Right lung (tissue), 5 donors: ENCODE measurements around the gene NINJ2. TPM values are rescaled to one million over a fixed set of nuclear protein-coding genes. Genes with fewer than 3 reads are reported as not detected.
"Not testable (repeated sequence)": the region's sequence is repeated elsewhere in the genome, so short reads cannot be mapped to it uniquely, and the experiment has no call there.

Experiments
- DNase-seq, 2 donors: peaks; one replicate each; pipeline ENCODE4 v3.0.0-alpha.2; 2013
- polyA plus RNA-seq, 5 donors: library from polyadenylated mRNA; unstranded; fragments of 120-200 nt; gene quantifications; one replicate each; pipeline versions ENCODE4 v1.2.1 to v1.2.3, GENCODE V29; 2013; ENCODE audit warnings: inconsistent platforms in 1 of 5, low replicate concordance in 1 of 5; ENCODE audit not compliant: insufficient read length in 5 of 5, insufficient read depth in 1 of 5

Gene NINJ2
- polyA plus RNA-seq, 5 donors = 0.93 to 4.4 (median 1.8) TPM

- DNase-seq = peak; percentile 63 to 78
These were observed 20.4 kb downstream of the NINJ2 start for GRCh38 chr12:642633-643474.

GRCh38 chr12:641321-641720 lies 21.9 kb downstream of the NINJ2 start:
- DNase-seq = not testable (repeated sequence)

GRCh38 chr12:640773-641172 lies 22.5 kb downstream of the NINJ2 start:
- no peak for DNase-seq

- DNase-seq = no peak
These were observed 23.3 kb downstream of the NINJ2 start for GRCh38 chr12:639988-640387.

GRCh38 chr12:639566-639965 lies 23.7 kb downstream of the NINJ2 start:
- no peak for DNase-seq

GRCh38 chr12:638953-639557 lies 24.2 kb downstream of the NINJ2 start:
- no peak for DNase-seq

GRCh38 chr12:636632-637031 lies 26.6 kb downstream of the NINJ2 start:
- no peak for DNase-seq

GRCh38 chr12:633731-634130 lies 29.5 kb downstream of the NINJ2 start:
- DNase-seq = no peak

GRCh38 chr12:632102-632696 lies 31.0 kb downstream of the NINJ2 start:
- no peak for DNase-seq

GRCh38 chr12:630656-631632 lies 32.3 kb downstream of the NINJ2 start:
- no peak for DNase-seq

GRCh38 chr12:628742-629078 lies 34.5 kb downstream of the NINJ2 start:
- not testable (repeated sequence) for DNase-seq

- no peak for DNase-seq
These were observed 35.1 kb downstream of the NINJ2 start for GRCh38 chr12:627863-628741.

- no peak for DNase-seq
These were observed 36.0 kb downstream of the NINJ2 start for GRCh38 chr12:627285-627684.

- no peak for DNase-seq
These were observed 37.2 kb downstream of the NINJ2 start for GRCh38 chr12:625998-626397.

GRCh38 chr12:623865-624372 lies 39.3 kb downstream of the NINJ2 start:
- no peak for DNase-seq

- DNase-seq = no peak
These were observed 39.9 kb downstream of the NINJ2 start for GRCh38 chr12:623172-623864.

GRCh38 chr12:622416-622815 lies 40.8 kb downstream of the NINJ2 start:
- no peak for DNase-seq

- DNase-seq = no peak
These were observed 43.9 kb downstream of the NINJ2 start for GRCh38 chr12:619346-619745.

GRCh38 chr12:618605-619004 lies 44.6 kb downstream of the NINJ2 start:
- DNase-seq = no peak

GRCh38 chr12:617304-617915 lies 45.8 kb downstream of the NINJ2 start:
- no peak for DNase-seq
